Measurements from ENCODE around the gene XYLT1.
"Not testable (repeated sequence)": the region's sequence is repeated elsewhere in the genome, so short reads cannot be mapped to it uniquely, and the experiment has no call there.

The XYLT1 gene

DNA sequence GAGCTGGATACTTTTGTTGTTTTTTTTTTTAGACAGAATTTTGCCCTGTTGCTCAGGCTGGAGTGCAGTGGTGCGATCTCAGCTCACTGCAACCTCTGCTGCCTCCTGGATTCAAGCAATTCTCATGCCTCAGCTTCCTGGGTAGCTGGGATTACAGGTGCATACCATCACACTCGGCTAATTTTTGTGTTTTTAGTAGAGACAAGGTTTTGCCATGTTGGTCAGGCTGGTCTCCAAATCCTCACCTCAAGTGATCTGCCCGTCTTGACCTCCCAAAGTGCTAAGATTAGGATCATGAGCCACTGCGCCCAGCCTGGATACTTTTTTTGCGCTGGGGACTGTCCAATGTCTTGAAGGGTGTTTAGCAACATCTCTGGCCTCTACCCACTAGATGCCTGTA is 32.6 kb upstream of the XYLT1 start:
- TF ChIP-seq POLR2A (IDR thresholded peaks at IDR 0.05; ENCODE audit: low read depth, low read length) = no peak
- no peak for FAIRE-seq
- DNase-seq (ENCODE audit: insufficient read length, low spot score) = no peak

DNA sequence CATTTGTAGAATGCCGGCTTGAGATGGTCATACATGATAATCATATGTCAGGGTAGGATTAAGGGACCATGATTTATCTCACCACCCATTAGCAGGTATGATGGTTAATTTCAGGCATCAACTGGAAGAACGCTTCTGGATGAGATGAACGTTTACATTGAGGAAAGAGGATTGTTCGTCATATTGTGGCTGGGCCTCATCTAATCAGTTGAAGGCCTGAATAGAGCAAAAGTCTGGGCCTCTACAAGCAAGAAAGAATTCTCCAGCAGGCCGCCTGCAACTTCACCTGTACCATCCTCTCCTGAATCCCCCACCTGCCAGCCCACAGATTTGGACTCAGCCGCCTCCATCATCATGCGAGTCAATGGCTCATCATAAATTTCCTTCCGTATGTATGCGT is 30.6 kb upstream of the XYLT1 start:
- FAIRE-seq = no peak
- no peak for DNase-seq (ENCODE audit: insufficient read length, low spot score)
- no peak for TF ChIP-seq POLR2A (IDR thresholded peaks at IDR 0.05; ENCODE audit: low read depth, low read length)

DNA sequence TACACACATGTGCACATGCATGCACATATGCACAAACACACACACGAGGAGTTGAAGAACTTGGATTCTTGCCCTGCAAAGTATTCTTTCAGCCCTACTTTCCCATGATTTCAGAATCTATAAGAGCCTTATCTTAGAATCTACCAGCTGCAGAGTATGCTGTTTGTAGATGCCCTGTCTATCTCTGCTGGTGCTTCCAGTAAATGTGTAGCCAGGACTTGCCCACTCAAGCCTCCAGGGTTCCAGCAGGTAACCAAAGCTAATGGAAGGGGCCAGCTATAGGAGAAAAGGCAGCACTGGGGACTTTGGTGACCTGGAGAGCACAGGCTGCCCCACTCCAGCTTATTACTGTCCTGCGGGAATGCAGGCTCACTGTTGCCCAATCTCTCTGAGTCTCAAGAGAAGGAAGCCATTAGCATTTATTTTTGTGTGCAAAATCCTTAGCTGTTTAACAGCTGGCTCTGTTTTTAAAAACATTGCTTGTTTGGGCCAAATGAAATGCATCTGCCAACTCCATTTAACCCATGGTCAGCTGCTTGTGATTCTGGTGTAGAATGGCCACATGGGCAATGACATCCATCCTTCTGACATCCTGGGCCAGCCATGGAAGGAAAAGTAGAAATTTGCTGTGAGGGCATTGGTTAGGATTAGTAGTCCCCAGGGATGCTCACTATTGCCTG is 28.6 kb upstream of the XYLT1 start:
- no peak for TF ChIP-seq POLR2A (IDR thresholded peaks at IDR 0.05; ENCODE audit: low read depth, low read length)
- FAIRE-seq = no peak
- DNase-seq (ENCODE audit: insufficient read length, low spot score) = no peak

DNA sequence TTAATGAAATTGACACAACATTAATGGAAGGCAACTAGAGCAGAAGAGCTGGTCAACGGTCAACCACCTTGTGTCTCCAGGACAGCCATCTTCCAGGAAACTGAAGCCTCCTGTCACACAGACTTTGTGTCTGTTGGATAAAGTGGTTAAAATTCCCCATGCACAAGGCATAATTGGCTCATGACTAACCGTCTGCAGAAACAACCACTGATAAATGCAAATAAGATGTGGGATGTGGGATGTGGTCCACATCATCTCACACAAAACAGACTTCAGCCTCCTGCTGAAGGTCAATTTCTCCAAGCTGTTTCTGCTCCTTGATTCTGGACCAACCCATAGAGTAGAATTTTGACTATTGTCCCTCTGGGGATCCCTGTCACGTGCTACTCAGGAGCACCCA is 26.9 kb upstream of the XYLT1 start:
- DNase-seq (ENCODE audit: insufficient read length, low spot score) (no peak), FAIRE-seq (no peak)
- TF ChIP-seq POLR2A (IDR thresholded peaks at IDR 0.05; ENCODE audit: low read depth, low read length) = no peak

DNA sequence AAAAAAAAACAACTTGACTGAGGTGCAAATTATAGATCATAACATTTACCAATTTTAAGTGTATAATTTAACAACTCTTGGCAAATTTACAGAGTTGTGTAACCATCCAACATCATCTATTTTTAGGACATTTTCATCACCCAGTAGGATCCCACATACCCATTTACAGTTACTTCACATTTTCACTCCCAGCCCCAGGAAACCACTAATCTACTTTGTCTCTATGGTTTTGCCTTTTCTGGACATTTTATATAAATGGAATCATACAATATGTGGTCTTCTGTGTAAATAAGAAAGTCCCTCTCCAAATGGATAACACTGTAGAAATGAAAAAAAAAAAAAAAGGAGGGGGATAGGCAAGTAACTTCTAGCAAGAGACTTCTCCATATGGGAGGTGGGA is 26.1 kb upstream of the XYLT1 start:
- no peak for DNase-seq (ENCODE audit: insufficient read length, low spot score)
- no peak for TF ChIP-seq POLR2A (IDR thresholded peaks at IDR 0.05; ENCODE audit: low read depth, low read length)
- FAIRE-seq = no peak

DNA sequence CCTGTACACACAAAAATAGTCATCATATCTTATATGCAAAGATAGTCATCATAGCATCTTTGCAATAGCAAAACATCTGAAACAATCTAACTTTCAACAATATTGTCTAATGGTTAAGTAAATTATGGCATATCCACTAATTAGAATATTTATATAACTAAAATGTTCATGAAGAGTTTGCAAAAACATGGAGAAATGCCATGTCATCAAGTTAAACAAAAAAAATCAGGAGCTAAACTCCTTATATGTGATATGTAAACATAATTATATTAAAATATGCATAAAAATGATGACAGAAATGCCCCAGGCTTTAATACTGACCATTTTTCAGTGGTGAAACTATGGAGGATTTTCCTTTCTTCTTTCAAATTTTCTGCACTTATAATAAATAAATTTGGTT is 22.3 kb upstream of the XYLT1 start:
- DNase-seq (ENCODE audit: insufficient read length, low spot score) (no peak), FAIRE-seq (no peak)
- TF ChIP-seq POLR2A (IDR thresholded peaks at IDR 0.05; ENCODE audit: low read depth, low read length) = no peak

DNA sequence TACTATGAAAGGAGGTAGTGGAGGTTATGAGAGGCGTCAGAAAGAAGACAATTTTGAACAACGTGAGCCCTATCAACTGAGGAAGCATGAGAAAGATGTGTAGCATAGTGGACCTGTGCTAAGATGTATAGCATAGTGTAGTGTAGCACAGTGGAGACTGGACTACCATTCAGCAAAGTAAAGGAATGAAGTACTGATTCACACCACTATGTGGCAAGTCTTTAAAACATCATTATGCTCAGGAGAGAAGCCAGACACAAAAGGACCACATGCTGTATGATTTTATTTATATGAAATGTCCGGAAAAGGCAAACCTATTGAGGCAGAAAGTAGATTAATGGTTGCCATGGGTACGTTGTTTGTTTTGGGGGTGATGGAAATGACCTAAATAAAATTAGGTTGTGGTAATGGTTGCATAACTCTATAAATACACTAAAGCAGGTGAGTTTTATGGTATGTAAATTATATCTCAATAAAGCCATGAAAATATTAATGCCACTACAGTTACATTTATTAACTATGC is 20.4 kb upstream of the XYLT1 start:
- DNase-seq (ENCODE audit: insufficient read length, low spot score) (no peak), FAIRE-seq (no peak)
- TF ChIP-seq POLR2A (IDR thresholded peaks at IDR 0.05; ENCODE audit: low read depth, low read length) = no peak

DNA sequence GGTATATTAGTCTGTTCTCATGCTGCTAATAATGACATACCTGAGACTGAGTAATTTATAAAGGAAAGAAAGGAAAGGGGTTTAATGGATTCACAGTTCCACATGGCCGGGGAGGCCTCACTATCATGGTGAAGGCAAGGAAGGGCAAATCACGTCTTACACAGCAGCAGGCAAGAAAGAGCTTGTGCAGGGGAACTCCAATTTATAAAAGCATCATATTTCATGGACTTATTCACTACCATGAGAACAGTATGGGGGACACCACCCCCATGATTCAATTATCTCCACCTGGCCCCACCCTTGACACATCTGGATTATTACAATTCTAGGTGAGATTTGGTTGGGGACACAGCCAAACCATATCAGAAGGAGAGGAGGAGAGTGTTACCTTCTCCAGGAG is 17.7 kb upstream of the XYLT1 start:
- no peak for FAIRE-seq
- TF ChIP-seq POLR2A (IDR thresholded peaks at IDR 0.05; ENCODE audit: low read depth, low read length) = no peak
- DNase-seq (ENCODE audit: insufficient read length, low spot score) = no peak

DNA sequence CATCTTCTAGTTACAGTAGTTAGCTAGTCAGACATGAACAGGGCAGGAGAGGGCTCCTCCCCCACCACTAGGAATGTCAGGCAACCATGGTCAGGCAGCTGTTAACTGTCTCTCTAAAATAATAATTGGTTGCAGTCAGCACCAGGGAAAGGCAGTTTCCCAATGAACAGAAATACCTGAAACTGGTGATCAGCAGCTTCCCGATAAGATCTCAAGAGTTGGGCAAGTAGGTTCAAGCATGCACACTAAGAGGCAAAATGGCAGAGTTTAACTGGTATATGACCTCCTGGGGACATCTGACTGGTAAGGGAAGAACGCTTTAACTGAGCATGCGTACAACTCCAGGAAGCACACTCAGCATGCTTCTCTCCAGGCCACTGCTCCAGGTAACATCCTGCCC is 12.6 kb upstream of the XYLT1 start:
- no peak for FAIRE-seq
- no peak for DNase-seq (ENCODE audit: insufficient read length, low spot score)
- no peak for TF ChIP-seq POLR2A (IDR thresholded peaks at IDR 0.05; ENCODE audit: low read depth, low read length)

DNA sequence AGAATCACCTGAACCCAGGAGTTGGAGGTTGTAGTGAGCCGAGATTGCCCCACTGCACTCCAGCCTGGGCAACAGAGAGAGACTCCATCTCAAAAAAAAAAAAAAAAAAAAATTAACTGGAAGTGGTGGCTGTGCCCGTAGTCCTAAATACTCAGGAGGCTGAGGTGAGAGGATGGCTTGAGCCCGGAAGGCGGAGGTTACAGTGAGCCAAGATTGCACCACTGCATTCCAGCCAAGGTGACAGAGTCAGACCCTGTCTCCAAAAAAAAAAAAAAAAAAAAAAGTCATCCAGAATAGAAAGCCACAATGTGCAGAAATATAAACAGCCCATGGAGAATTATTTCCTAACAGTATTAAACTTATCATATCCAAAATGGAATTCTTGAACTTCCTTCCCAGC is 11.6 kb upstream of the XYLT1 start:
- DNase-seq (ENCODE audit: insufficient read length, low spot score) = not testable (repeated sequence)

DNA sequence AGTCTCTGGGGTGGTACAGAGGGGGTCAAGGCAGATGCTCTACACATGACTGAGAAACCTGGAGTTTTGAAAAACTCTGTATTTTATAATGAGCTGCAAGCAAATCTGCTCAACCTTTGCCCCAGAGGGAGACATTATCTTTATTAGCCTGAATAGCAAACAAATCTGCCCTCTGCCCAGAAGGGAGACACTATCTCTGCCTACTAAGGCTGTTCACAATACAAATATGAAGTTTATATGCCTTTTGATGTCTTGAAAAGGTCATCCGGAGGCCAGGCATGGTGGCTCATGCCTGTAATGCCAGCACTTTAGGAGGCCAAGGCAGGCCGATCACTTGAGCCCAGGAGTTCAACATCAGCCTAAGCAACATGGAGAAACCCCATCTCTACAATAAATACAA is 11.0 kb upstream of the XYLT1 start:
- no peak for TF ChIP-seq POLR2A (IDR thresholded peaks at IDR 0.05; ENCODE audit: low read depth, low read length)
- FAIRE-seq (no peak), DNase-seq (ENCODE audit: insufficient read length, low spot score) (no peak)

More for the DNA sequence above, 11.6 kb upstream of the XYLT1 start:
- not testable (repeated sequence) for FAIRE-seq

DNA sequence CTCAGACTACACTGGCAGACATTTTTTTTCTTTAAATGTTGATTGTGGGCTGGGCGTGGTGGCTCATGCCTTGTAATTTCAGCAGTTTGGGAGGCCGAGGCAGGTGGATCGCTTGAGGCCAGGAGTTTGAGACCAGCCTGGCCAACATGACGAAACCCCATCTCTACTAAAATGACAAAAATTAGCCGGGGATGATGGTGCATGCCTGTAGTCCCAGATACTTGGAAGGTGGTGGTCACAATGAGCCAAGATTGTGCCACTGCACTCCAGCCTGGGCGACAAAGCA is 6.4 kb upstream of the XYLT1 start:
- DNase-seq (ENCODE audit: insufficient read length, low spot score); FAIRE-seq: not testable (repeated sequence)

DNA sequence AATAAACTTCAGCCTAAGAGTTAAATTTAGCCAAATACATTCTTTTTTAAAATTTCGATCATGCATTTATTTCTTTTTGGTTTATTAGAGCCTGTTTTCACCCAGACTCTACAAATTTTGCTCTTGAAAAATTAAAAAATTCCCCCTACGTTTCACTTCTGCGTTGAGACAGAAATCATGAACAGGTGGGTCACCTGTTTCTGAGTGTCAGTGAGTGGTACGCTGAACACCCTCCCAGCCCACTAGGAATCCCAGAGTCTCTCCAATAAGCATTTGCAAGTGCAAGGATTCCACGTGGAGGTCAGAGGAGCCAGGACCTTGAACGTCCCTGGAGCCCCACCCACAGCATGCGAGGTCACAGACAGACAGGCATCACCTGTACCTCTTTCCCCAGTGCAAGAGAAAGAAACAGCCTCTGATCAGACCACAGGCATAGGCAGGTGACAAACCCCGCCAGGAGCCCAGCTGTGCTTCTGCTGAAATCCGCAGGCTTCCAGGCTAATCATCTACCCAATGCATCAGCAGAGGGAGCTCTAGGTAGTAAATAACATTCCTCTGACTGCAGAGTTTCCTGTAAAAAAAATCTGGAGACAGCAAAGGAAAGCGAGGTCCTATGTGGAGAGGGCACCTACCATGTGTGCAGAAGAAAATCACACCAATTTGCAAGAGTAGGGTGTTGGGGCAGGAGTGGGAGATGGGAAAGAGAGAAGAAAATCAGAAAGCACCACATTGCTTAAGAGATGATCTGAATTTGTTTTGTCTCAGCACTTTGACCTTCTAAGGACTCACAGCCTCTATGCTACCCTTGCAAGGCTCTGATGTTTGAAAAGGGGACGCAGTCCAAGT is 5.9 kb upstream of the XYLT1 start:
- no peak for TF ChIP-seq POLR2A (IDR thresholded peaks at IDR 0.05; ENCODE audit: low read depth, low read length)
- FAIRE-seq (no peak), DNase-seq (ENCODE audit: insufficient read length, low spot score) (peak; percentile 49)

DNA sequence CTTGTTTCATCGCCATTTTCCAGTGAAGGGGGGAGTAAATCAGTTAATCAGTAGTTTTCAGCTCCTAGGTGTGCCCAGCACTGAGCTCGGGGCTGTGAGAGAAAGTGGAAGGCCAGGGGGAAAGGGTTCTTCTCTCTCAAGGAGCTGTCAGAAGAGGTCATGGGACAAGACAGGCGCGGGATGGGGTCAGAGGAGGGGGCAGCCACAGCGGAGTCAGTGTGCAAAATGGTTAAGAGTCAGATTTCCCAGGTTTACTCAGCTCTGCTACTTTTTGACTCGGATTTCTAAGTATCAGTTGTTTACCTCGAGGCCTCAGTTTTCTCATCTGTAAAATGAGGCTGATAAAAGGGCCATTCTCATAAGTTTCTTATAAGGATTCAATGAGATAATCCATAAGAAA is 4.3 kb upstream of the XYLT1 start:
- DNase-seq (ENCODE audit: insufficient read length, low spot score) (no peak), FAIRE-seq (no peak)
- TF ChIP-seq POLR2A (IDR thresholded peaks at IDR 0.05; ENCODE audit: low read depth, low read length) = no peak

DNA sequence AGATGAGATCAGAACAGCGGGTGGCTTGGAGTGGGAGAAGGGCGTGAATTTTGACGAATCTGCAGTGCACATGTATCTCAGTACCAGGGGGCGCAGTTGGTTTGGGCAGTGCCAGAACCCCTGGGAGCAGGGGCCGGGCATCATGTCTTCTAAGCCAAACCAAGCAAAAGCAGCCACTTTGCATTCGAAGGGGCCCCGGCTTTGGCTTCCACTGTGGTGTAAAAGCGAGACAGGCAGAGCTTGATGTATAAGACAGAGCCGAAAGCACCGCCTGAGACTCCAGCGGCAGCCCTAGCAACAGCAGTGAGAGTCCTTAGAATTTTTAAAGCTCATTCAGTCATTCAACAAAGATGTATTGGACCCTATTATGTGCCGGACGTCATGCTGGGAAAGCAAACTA is 3.8 kb upstream of the XYLT1 start:
- no peak for TF ChIP-seq POLR2A (IDR thresholded peaks at IDR 0.05; ENCODE audit: low read depth, low read length)
- no peak for DNase-seq (ENCODE audit: insufficient read length, low spot score)
- no peak for FAIRE-seq
